DND-41 (cell line): ENCODE measurements around the gene DNAJC6.

ENCODE experiments used
- ATAC-seq: fragments of 200-7000 bp; cut with Tn5 transposase; 3 replicates; pipeline ENCODE4 v1.9.1; 2021; ENCODE audit warnings: low read depth; ENCODE audit not compliant: insufficient read depth
- DNase-seq: peaks from one replicate; pipeline ENCODE4 v3.0.0-alpha.2; 2020
- H2AFZ ChIP-seq: 2 replicates; pipeline ENCODE4 v1.6.0; 2012; ENCODE audit warnings: low read depth, low read length
- H3K27ac ChIP-seq: 2 replicates; pipeline ENCODE4 v1.5.1; 2012; ENCODE audit warnings: low read length, inconsistent platforms
- H3K27me3 ChIP-seq: fragments of 200-600 bp; sonication (generic); 2 replicates; pipeline ENCODE4 v1.6.0; 2012; ENCODE audit warnings: low read length, mild to moderate bottlenecking, inconsistent platforms; ENCODE audit not compliant: insufficient read depth, poor library complexity
- H3K36me3 ChIP-seq: 2 replicates; pipeline ENCODE4 v1.5.1; 2012; ENCODE audit warnings: low read length, inconsistent platforms; ENCODE audit not compliant: insufficient read depth
- H3K4me1 ChIP-seq: 2 replicates; pipeline ENCODE4 v1.5.1; 2012; ENCODE audit warnings: mild to moderate bottlenecking, low read length; ENCODE audit not compliant: insufficient read depth
- H3K4me2 ChIP-seq: 2 replicates; pipeline ENCODE4 v1.6.0; 2012; ENCODE audit warnings: mild to moderate bottlenecking, moderate library complexity, low read length, inconsistent platforms; ENCODE audit not compliant: insufficient read depth
- H3K4me3 ChIP-seq, 2 experiments: fragments of 200-600 bp in 1 of 2; shearing (Covaris generic) in 1 of 2; 2 replicates each; pipeline ENCODE4 v1.5.1; 2012 to 2016; ENCODE audit warnings: inconsistent platforms in 2 of 2, low read length in 2 of 2, mild to moderate bottlenecking in 2 of 2, low read depth in 1 of 2, moderate library complexity in 1 of 2
- H3K79me2 ChIP-seq: 2 replicates; pipeline ENCODE4 v1.6.0; 2012; ENCODE audit warnings: low read length, inconsistent platforms; ENCODE audit not compliant: insufficient read depth
- H3K9ac ChIP-seq: 2 replicates; pipeline ENCODE4 v1.6.0; 2012; ENCODE audit warnings: low read depth, mild to moderate bottlenecking, inconsistent platforms, low read length, moderate library complexity
- H3K9me3 ChIP-seq: 2 replicates; pipeline ENCODE4 v1.5.1; 2012; ENCODE audit warnings: low read length, moderate library complexity, mild to moderate bottlenecking, inconsistent platforms; ENCODE audit not compliant: insufficient read depth, severe bottlenecking
- H4K20me1 ChIP-seq: 2 replicates; pipeline ENCODE4 v1.6.0; 2012; ENCODE audit warnings: low read length; ENCODE audit not compliant: insufficient read depth
- EZH2 ChIP-seq: IDR thresholded peaks from 3 replicates; pipeline ENCODE4 v1.6.1; 2012; ENCODE audit warnings: borderline replicate concordance, low read depth, mild to moderate bottlenecking, moderate library complexity, low read length, inconsistent platforms; ENCODE audit not compliant: severe bottlenecking
- TF ChIP-seq, protein P1 (sequence below): IDR thresholded peaks from 2 replicates; pipeline ENCODE4 v1.5.1; 2012; ENCODE audit warnings: borderline replicate concordance, low read length, moderate library complexity, mild to moderate bottlenecking; ENCODE audit not compliant: poor library complexity, severe bottlenecking; ENCODE audit errors: extremely low read depth

Gene DNAJC6

DNA sequence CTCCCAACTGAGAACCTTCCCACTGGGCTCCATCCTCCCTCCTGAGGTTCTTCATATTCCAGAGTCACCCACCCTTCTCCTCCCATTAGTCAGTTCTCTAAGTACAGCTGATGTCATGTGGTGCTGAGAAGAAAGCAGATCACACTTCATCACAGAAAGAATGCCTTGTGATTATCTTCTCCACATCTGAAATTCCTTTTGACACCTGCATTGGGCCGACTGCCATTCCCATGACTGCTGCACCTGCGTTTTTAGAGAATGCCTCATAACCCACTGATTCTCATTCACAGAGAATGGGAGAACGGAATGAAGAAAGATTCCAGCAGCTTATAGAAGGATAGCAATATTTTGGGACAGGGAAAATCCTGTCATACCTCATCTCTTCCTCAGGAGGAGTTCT, 125.4 kb downstream of the DNAJC6 start:
- no peaks in the 10 kb centered on the region for H3K27me3 ChIP-seq
- H2AFZ ChIP-seq: no peak overlapping the region
- H4K20me1 ChIP-seq: no peaks in the 10 kb centered on the region; the same call in 1 of the 2 replicates
- H3K4me3 ChIP-seq: no peak overlapping the region
- TF ChIP-seq EZH2: no peak
- TF ChIP-seq, protein P1, sequence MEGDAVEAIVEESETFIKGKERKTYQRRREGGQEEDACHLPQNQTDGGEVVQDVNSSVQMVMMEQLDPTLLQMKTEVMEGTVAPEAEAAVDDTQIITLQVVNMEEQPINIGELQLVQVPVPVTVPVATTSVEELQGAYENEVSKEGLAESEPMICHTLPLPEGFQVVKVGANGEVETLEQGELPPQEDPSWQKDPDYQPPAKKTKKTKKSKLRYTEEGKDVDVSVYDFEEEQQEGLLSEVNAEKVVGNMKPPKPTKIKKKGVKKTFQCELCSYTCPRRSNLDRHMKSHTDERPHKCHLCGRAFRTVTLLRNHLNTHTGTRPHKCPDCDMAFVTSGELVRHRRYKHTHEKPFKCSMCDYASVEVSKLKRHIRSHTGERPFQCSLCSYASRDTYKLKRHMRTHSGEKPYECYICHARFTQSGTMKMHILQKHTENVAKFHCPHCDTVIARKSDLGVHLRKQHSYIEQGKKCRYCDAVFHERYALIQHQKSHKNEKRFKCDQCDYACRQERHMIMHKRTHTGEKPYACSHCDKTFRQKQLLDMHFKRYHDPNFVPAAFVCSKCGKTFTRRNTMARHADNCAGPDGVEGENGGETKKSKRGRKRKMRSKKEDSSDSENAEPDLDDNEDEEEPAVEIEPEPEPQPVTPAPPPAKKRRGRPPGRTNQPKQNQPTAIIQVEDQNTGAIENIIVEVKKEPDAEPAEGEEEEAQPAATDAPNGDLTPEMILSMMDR: no peak
- no peak for DNase-seq
- no peaks in the 10 kb centered on the region for H3K9me3 ChIP-seq
- no peak overlapping the region for H3K9ac ChIP-seq
- no peak for ATAC-seq
- H3K36me3 ChIP-seq: peaks cover 18% of the 10 kb centered on the region; the same call in 1 of the 2 replicates
- H3K27ac ChIP-seq: no peak overlapping the region
- no peaks in the 10 kb centered on the region for H3K4me1 ChIP-seq
- no peaks in the 10 kb centered on the region for H3K79me2 ChIP-seq
- H3K4me2 ChIP-seq: no peak overlapping the region

GRCh38 chr1:65435987-65436386, 126.6 kb downstream of the DNAJC6 start:
- no peak for TF ChIP-seq EZH2
- TF ChIP-seq, protein P1: no peak
- H3K9me3 ChIP-seq: no peaks in the 10 kb centered on the region
- no peaks in the 10 kb centered on the region for H3K4me1 ChIP-seq
- no peak for ATAC-seq
- H3K27ac ChIP-seq: no peak overlapping the region
- no peaks in the 10 kb centered on the region; the same call in 1 of the 2 replicates for H4K20me1 ChIP-seq
- no peaks in the 10 kb centered on the region for H3K27me3 ChIP-seq
- no peak overlapping the region for H3K4me2 ChIP-seq
- no peak for DNase-seq
- H3K79me2 ChIP-seq: no peaks in the 10 kb centered on the region
- peaks cover 13% of the 10 kb centered on the region; the same call in 1 of the 2 replicates for H3K36me3 ChIP-seq
- H2AFZ ChIP-seq: no peak overlapping the region
- H3K4me3 ChIP-seq: no peak overlapping the region
- no peak overlapping the region for H3K9ac ChIP-seq

GRCh38 chr1:65437616-65438015, 128.3 kb downstream of the DNAJC6 start:
- no peak overlapping the region for H2AFZ ChIP-seq
- TF ChIP-seq, protein P1: no peak
- TF ChIP-seq EZH2: no peak

More at GRCh38 chr1:65437616-65438015, 128.3 kb downstream of the DNAJC6 start:
- no peaks in the 10 kb centered on the region for H3K9me3 ChIP-seq
- no peaks in the 10 kb centered on the region for H3K4me1 ChIP-seq
- H3K4me2 ChIP-seq: no peak overlapping the region
- H3K27ac ChIP-seq: no peak overlapping the region
- DNase-seq (no peak), ATAC-seq (no peak)
- H3K9ac ChIP-seq: no peak overlapping the region
- no peaks in the 10 kb centered on the region; the same call in 1 of the 2 replicates for H4K20me1 ChIP-seq
- peaks cover 4% of the 10 kb centered on the region; the same call in 1 of the 2 replicates for H3K36me3 ChIP-seq
- H3K27me3 ChIP-seq: no peaks in the 10 kb centered on the region
- no peak overlapping the region for H3K4me3 ChIP-seq
- H3K79me2 ChIP-seq: no peaks in the 10 kb centered on the region
